ENCODE results near the gene BABAM2. TPM values are rescaled to one million over a fixed set of nuclear protein-coding genes. Genes with fewer than 3 reads are reported as not detected.
A peak's percentile ranks its signal among the peaks of the same experiment; 100 is the strongest.
"Not testable (repeated sequence)": the region's sequence is repeated elsewhere in the genome, so short reads cannot be mapped to it uniquely, and the experiment has no call there.

Gene BABAM2
- total RNA-seq, 1 donor: 42.0 TPM

GRCh38 chr2:28002181-28002580 lies 111.7 kb downstream of the BABAM2 start:
- H2AFZ ChIP-seq (ENCODE audit: low read length): no peak overlapping the region
- H3K27me3 ChIP-seq (ENCODE audit: insufficient read depth, low read length): no peaks in the 10 kb centered on the region
- peaks cover 11% of the 10 kb centered on the region for H3K4me1 ChIP-seq (ENCODE audit: insufficient read depth, low read length)
- no peaks in the 10 kb centered on the region for H3K36me3 ChIP-seq (ENCODE audit: insufficient read depth, low read length)
- no peak overlapping the region for H3K4me3 ChIP-seq (ENCODE audit: insufficient read depth, low read length)
- no peak overlapping the region for H3K4me2 ChIP-seq (ENCODE audit: insufficient read depth, low read length)
- H3K79me2 ChIP-seq (ENCODE audit: insufficient read depth, low read length): peaks cover 2% of the 10 kb centered on the region
- DNase-seq (ENCODE audit: insufficient read length, low spot score, missing footprints): no peak
- H3K9me3 ChIP-seq (ENCODE audit: low read depth, low read length): no peaks in the 10 kb centered on the region
- no peaks in the 10 kb centered on the region for H4K20me1 ChIP-seq (ENCODE audit: insufficient read depth, low read length)
- TF ChIP-seq, protein P1, sequence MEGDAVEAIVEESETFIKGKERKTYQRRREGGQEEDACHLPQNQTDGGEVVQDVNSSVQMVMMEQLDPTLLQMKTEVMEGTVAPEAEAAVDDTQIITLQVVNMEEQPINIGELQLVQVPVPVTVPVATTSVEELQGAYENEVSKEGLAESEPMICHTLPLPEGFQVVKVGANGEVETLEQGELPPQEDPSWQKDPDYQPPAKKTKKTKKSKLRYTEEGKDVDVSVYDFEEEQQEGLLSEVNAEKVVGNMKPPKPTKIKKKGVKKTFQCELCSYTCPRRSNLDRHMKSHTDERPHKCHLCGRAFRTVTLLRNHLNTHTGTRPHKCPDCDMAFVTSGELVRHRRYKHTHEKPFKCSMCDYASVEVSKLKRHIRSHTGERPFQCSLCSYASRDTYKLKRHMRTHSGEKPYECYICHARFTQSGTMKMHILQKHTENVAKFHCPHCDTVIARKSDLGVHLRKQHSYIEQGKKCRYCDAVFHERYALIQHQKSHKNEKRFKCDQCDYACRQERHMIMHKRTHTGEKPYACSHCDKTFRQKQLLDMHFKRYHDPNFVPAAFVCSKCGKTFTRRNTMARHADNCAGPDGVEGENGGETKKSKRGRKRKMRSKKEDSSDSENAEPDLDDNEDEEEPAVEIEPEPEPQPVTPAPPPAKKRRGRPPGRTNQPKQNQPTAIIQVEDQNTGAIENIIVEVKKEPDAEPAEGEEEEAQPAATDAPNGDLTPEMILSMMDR (IDR thresholded peaks at IDR 0.05; ENCODE audit: extremely low read depth, low read depth, low read length): no peak
- no peak overlapping the region for H3K27ac ChIP-seq (ENCODE audit: low read depth, low read length)

DNA sequence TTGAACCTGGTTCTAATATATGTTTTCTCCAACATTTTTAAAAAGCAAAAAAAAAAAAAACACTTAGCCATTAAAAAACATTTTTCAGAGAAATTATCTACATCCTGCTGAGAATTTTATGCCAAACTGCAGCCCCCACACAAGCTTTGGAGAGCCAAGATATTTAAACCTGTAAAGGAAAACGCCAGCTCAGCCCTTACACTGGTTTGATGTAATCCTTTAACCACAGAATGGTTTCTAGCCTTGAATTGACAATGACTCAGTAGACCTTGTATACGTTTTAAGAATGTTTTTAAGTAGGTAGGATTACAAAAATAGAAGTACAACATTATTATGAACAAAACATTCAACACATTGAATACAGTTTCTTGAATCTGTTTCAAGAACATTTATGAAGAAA lies 113.6 kb downstream of the BABAM2 start:
- TF ChIP-seq, protein P1 (IDR thresholded peaks at IDR 0.05; ENCODE audit: extremely low read depth, low read depth, low read length): no peak

DNA sequence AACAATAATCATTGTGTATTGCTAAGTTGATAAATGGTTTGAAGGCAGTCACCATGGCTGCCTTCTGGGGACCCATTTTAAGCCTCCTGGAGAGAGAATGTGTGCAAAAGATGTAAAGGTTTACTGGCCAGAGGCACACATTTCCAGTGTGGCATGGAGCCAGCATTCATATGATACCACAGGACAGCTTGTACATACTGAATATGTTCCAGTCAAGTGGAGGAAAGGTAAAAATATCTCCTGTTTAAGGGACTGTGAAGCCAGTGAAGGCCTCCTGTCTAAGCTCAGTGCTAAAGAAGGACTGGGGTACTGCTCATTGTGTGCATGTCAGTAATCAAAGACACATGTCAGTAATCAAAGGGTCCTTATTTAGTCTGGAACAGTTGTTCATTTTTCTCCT lies 119.2 kb downstream of the BABAM2 start:
- Histone ChIP-seq H3K36me3 (ENCODE audit: insufficient read depth, low read length) (no peaks in the 10 kb centered on the region), H3K4me3 (ENCODE audit: insufficient read depth, low read length) (no peak overlapping the region), H3K27me3 (ENCODE audit: insufficient read depth, low read length) (no peaks in the 10 kb centered on the region), H4K20me1 (ENCODE audit: insufficient read depth, low read length) (no peaks in the 10 kb centered on the region), H2AFZ (ENCODE audit: low read length) (no peak overlapping the region), H3K4me1 (ENCODE audit: insufficient read depth, low read length) (peaks cover under 1% of the 10 kb centered on the region), H3K4me2 (ENCODE audit: insufficient read depth, low read length) (no peak overlapping the region), H3K79me2 (ENCODE audit: insufficient read depth, low read length) (no peaks in the 10 kb centered on the region), H3K9me3 (ENCODE audit: low read depth, low read length) (no peaks in the 10 kb centered on the region), H3K27ac (ENCODE audit: low read depth, low read length) (no peak overlapping the region)
- TF ChIP-seq, protein P1 (IDR thresholded peaks at IDR 0.05; ENCODE audit: extremely low read depth, low read depth, low read length): no peak
- no peak for DNase-seq (ENCODE audit: insufficient read length, low spot score, missing footprints)

More for the DNA sequence above, 113.6 kb downstream of the BABAM2 start:
- Histone ChIP-seq H4K20me1 (ENCODE audit: insufficient read depth, low read length) (no peaks in the 10 kb centered on the region), H3K79me2 (ENCODE audit: insufficient read depth, low read length) (peaks cover 2% of the 10 kb centered on the region), H3K9me3 (ENCODE audit: low read depth, low read length) (no peaks in the 10 kb centered on the region), H3K4me3 (ENCODE audit: insufficient read depth, low read length) (no peak overlapping the region), H2AFZ (ENCODE audit: low read length) (no peak overlapping the region), H3K36me3 (ENCODE audit: insufficient read depth, low read length) (no peaks in the 10 kb centered on the region), H3K4me2 (ENCODE audit: insufficient read depth, low read length) (peak overlapping the region; percentile 12), H3K4me1 (ENCODE audit: insufficient read depth, low read length) (peaks cover 11% of the 10 kb centered on the region), H3K27me3 (ENCODE audit: insufficient read depth, low read length) (no peaks in the 10 kb centered on the region), H3K27ac (ENCODE audit: low read depth, low read length) (peak overlapping the region; percentile 47)
- peak; percentile 85 for DNase-seq (ENCODE audit: insufficient read length, low spot score, missing footprints)

- no peak for DNase-seq (ENCODE audit: insufficient read length, low spot score, missing footprints)
- Histone ChIP-seq H3K4me2 (ENCODE audit: insufficient read depth, low read length) (no peak overlapping the region), H3K27ac (ENCODE audit: low read depth, low read length) (no peak overlapping the region), H3K36me3 (ENCODE audit: insufficient read depth, low read length) (no peaks in the 10 kb centered on the region), H4K20me1 (ENCODE audit: insufficient read depth, low read length) (no peaks in the 10 kb centered on the region), H3K4me3 (ENCODE audit: insufficient read depth, low read length) (no peak overlapping the region), H3K27me3 (ENCODE audit: insufficient read depth, low read length) (no peaks in the 10 kb centered on the region), H3K9me3 (ENCODE audit: low read depth, low read length) (no peaks in the 10 kb centered on the region), H3K79me2 (ENCODE audit: insufficient read depth, low read length) (no peaks in the 10 kb centered on the region), H3K4me1 (ENCODE audit: insufficient read depth, low read length) (no peaks in the 10 kb centered on the region), H2AFZ (ENCODE audit: low read length) (no peak overlapping the region)
- TF ChIP-seq, protein P1 (IDR thresholded peaks at IDR 0.05; ENCODE audit: extremely low read depth, low read depth, low read length): no peak
Observed at GRCh38 chr2:28011322-28011737, 120.8 kb downstream of the BABAM2 start.

GRCh38 chr2:28018474-28018873 lies 127.9 kb downstream of the BABAM2 start:
- H2AFZ ChIP-seq (ENCODE audit: low read length); H3K27ac ChIP-seq (ENCODE audit: low read depth, low read length); H3K79me2 ChIP-seq (ENCODE audit: insufficient read depth, low read length); DNase-seq (ENCODE audit: insufficient read length, low spot score, missing footprints); H3K4me1 ChIP-seq (ENCODE audit: insufficient read depth, low read length); H3K27me3 ChIP-seq (ENCODE audit: insufficient read depth, low read length); H4K20me1 ChIP-seq (ENCODE audit: insufficient read depth, low read length); H3K4me2 ChIP-seq (ENCODE audit: insufficient read depth, low read length); H3K9me3 ChIP-seq (ENCODE audit: low read depth, low read length); H3K36me3 ChIP-seq (ENCODE audit: insufficient read depth, low read length); H3K4me3 ChIP-seq (ENCODE audit: insufficient read depth, low read length): not testable (repeated sequence)

DNA sequence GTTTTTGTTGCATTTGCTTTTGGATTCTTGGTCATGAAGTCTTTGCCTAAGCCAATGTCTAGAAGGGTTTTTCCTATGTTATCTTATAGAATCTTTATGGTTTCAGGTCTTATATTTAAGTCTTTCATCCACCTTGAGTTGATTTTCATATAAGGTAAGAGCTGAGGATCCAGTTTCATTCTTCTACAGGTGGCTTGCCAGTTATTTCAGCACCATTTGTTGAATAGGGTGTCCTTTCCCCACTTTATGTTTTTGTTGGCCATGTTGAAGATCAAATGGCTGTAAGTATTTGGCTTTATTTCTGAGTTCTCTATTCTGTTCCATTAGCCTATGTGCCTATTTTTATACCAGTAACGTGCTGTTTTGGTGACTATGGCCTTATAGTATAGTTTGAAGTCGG lies 129.0 kb downstream of the BABAM2 start:
- H3K4me1 ChIP-seq (ENCODE audit: insufficient read depth, low read length); H2AFZ ChIP-seq (ENCODE audit: low read length); H3K27ac ChIP-seq (ENCODE audit: low read depth, low read length); H3K9me3 ChIP-seq (ENCODE audit: low read depth, low read length); H3K36me3 ChIP-seq (ENCODE audit: insufficient read depth, low read length); H3K4me2 ChIP-seq (ENCODE audit: insufficient read depth, low read length); DNase-seq (ENCODE audit: insufficient read length, low spot score, missing footprints); H3K4me3 ChIP-seq (ENCODE audit: insufficient read depth, low read length); H3K27me3 ChIP-seq (ENCODE audit: insufficient read depth, low read length); H3K79me2 ChIP-seq (ENCODE audit: insufficient read depth, low read length); H4K20me1 ChIP-seq (ENCODE audit: insufficient read depth, low read length): not testable (repeated sequence)

All from osteoblast (primary cell).